ENCODE results near the gene AGRN.

DNA sequence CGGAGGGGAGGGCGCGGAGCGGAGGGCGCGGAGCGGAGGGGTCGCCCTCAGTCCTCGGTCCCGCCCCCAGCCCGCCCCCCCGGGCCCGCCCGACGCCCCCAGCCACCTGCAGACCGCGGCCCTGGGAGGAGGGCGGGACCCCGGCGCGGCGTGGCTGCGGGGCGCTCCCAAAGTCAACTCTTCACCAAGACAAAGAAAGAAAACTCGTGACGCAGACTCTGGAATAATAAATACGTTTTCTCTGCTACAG, 21.2 kb upstream of the AGRN start:
- TF ChIP-seq, protein P1, sequence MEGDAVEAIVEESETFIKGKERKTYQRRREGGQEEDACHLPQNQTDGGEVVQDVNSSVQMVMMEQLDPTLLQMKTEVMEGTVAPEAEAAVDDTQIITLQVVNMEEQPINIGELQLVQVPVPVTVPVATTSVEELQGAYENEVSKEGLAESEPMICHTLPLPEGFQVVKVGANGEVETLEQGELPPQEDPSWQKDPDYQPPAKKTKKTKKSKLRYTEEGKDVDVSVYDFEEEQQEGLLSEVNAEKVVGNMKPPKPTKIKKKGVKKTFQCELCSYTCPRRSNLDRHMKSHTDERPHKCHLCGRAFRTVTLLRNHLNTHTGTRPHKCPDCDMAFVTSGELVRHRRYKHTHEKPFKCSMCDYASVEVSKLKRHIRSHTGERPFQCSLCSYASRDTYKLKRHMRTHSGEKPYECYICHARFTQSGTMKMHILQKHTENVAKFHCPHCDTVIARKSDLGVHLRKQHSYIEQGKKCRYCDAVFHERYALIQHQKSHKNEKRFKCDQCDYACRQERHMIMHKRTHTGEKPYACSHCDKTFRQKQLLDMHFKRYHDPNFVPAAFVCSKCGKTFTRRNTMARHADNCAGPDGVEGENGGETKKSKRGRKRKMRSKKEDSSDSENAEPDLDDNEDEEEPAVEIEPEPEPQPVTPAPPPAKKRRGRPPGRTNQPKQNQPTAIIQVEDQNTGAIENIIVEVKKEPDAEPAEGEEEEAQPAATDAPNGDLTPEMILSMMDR (IDR thresholded peaks at IDR 0.05): no peak
- TF ChIP-seq POLR2AphosphoS5 (IDR thresholded peaks at IDR 0.05): no peak
- no peak for TF ChIP-seq POLR2A (IDR thresholded peaks at IDR 0.05)
